A172 (cell line): ENCODE results near the gene RTP5. TPM values are rescaled to one million over a fixed set of nuclear protein-coding genes. Genes with fewer than 3 reads are reported as not detected.
"Not testable (repeated sequence)": the region's sequence is repeated elsewhere in the genome, so short reads cannot be mapped to it uniquely, and the experiment has no call there.

Source experiments
- DNase-seq: peaks from one replicate; pipeline ENCODE4 v3.0.0-alpha.2; 2015; ENCODE audit warnings: low spot score
- total RNA-seq: library from RNA; depleted of rRNA; stranded (reverse); fragments of >200 nt; shearing (Covaris generic); gene quantifications from 2 replicates; pipeline ENCODE4 v1.2.3, GENCODE V29; 2014

RTP5 gene
- total RNA-seq, 1 experiment from 2014 or later: not detected

GRCh38 chr2:241902357-241902991 lies 32.9 kb downstream of the RTP5 start:
- no peak for DNase-seq

DNA sequence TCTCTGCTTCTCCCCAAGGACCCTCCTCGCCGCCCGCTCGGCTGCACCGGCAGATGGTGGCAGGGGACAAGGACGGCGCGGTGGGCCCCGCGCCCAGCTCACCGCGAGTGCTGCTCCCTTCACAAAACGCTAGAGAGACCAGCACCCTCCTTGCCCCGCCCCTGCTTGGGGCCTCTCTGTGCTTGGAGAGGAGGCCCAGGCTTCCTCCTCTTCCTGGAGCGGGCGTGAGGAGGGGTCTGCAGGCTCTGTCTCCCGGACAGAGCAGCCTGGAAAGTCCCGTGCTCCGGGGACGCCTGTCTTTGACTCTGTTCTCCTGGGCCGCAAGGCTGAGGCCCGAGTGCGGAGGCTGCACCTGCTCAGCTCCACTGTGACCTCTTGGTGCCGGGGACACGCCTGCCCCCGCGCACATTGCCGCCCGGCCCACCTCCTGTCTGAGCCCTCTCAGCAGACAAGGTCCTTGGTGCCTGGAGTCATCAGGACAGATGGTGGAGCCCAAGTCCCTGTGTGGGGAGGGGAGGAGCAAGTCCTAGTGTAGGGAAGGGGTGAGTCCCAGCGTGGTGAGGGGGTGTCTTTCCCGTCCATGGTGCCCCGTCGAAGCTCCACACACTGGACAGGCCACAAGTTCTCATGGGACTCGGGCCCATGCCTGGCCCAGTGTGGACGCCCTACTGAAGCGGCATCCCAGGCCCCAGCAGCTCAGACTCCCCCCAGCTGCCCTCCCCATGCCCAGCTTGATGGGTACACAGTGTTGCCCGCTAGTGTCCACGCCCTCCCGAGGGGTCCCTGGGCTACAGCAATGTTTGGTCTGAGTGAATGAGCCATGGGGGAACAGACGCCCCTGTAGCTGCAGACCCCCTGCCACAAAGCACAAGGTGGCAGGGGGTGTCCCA lies 33.8 kb downstream of the RTP5 start:
- DNase-seq: no peak

- no peak for DNase-seq
Observed at GRCh38 chr2:241904011-241904718, 34.6 kb downstream of the RTP5 start.

- no peak for DNase-seq
Observed at GRCh38 chr2:241904791-241905710, 35.5 kb downstream of the RTP5 start.

GRCh38 chr2:241905716-241906377 lies 36.3 kb downstream of the RTP5 start:
- DNase-seq: no peak

- DNase-seq: not testable (repeated sequence)
Observed at GRCh38 chr2:241906378-241906770, 36.8 kb downstream of the RTP5 start.

GRCh38 chr2:241906826-241907570 lies 37.5 kb downstream of the RTP5 start:
- no peak for DNase-seq

- not testable (repeated sequence) for DNase-seq
Observed at GRCh38 chr2:241907831-241908230, 38.3 kb downstream of the RTP5 start.

- DNase-seq: no peak
Observed at GRCh38 chr2:241908686-241909420, 39.3 kb downstream of the RTP5 start.

GRCh38 chr2:241909769-241910168 lies 40.2 kb downstream of the RTP5 start:
- DNase-seq: no peak

DNA sequence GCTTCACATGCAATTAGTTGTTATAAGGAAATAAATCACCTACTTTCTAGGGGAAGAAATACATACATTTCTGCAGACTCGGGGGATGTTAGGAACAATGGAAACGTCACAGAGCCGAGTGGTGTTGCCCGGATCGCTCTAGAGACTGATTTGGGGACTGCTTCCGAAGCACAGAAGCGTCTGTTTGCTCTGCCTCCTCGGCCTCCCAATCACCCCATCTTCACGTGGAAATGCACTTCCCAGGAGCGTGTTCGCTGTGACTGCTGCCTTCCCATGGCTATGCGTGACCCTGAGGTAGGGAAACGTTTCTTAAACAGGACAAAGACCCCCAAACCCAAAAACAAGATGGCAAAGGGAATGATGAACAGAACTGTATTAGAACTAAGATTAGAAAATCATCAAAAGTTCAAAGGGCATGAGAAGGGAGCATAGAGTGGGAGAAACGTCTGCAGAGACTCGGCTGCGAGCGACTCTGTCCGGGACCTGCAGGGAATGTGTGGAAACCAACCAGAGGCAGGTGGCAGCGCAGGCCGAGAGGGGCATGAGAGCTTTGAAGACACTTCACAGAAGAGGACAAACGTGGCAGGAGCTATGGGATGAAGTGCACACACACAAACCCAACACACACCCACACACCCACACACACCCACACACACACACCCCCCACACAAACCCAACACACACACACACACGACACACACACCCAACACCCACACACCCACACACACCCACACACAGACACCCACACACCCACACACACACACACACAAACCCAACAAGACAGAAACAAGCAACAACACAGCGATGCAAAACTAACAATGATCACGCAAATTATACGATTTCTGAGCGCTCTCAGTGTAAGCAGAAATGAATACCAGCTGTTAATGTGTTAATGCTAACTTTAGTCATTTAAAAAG lies 41.3 kb downstream of the RTP5 start:
- no peak for DNase-seq

GRCh38 chr2:241911551-241911950 lies 42.0 kb downstream of the RTP5 start:
- no peak for DNase-seq

DNA sequence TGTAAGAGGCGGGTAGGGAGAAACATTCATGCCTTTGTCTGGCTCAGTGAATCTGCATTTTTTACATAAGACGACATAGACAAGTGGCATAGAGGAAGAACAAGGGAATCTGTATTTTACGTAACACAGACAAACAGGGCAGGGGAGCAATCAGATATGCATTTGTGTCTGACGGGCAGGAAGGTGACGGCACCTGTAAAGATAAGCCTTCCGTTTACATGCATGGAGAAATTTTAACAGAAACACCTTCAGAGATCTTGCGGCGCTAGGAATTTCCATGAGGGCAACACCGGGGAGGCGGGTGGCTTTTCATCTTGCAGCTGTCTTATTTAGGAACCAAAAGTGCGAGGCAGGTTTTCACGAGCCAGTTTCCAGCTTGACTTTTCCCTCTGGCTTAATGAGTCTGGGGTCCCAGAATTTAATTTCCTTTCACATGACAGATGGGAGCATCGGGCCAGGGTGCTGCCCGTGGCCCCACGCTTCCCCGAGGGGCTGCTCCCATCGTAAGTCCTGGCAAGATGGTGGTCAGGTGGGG lies 42.6 kb downstream of the RTP5 start:
- DNase-seq: no peak

DNA sequence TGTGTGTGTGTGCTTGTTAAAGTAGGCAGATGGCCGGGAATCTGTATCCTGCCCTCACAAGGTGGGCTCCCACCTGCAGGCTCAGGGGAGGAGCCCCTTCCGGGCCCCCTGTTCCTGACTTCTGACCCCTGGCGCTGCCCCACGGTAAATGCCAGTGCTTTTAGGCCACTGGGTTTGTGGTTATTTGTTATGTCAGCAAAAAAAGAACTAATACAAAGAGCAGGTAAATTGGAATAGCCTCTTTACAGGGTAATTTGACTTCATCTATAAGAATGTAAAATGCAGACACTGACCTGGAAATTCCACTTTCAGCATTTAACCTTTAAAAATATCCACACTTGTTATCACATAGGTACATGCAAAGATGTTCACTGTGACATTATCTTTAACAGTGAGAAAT lies 44.2 kb downstream of the RTP5 start:
- no peak for DNase-seq

- no peak for DNase-seq
Observed at GRCh38 chr2:241914542-241914941, 45.0 kb downstream of the RTP5 start.

DNA sequence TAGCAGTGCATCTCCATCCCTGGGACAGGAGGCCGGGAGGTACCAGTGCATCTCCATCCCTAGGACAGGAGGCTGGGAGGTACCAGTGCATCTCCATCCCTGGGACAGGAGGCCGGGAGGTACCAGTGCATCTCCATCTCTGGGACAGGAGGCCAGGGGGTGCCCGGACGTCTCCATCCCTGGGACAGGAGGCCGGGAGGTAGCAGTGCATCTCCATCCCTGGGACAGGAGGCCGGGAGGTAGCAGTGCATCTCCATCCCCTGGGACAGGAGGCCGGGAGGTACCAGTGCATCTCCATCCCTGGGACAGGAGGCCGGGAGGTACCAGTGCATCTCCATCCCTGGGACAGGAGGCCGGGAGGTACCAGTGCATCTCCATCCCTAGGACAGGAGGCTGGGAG lies 52.1 kb downstream of the RTP5 start:
- DNase-seq: not testable (repeated sequence)

GRCh38 chr2:241922411-241922810 lies 52.9 kb downstream of the RTP5 start:
- no peak for DNase-seq
